IMR-90 (cell line): ENCODE measurements around the gene ANKFY1. TPM values are rescaled to one million over a fixed set of nuclear protein-coding genes. Genes with fewer than 3 reads are reported as not detected.

Experiments
- ATAC-seq: fragments of 200-7000 bp; cut with Tn5 transposase; 2 replicates; pipeline ENCODE4 v1.9.1; 2020; ENCODE audit warnings: low read depth, mild to moderate bottlenecking, moderate library complexity
- BruUV-seq: library from RNA; stranded (reverse); fragments of 400-500 nt; replicated peaks from 2 replicates; lab custom pipeline; 2021; lab: Mats Ljungman, UMichigan
- CTCF ChIA-PET: fragments of 300-600 bp; formaldehyde crosslinking; extraction: SDS; loops from one replicate; lab custom pipeline; 2021; ENCODE audit warnings: antibody characterized with exemption; lab: Yijun Ruan, JAX
- POLR2A ChIA-PET: fragments of 300-600 bp; sonication (Branson Sonifier 250); formaldehyde crosslinking; loops from one replicate; lab custom pipeline; 2022; ENCODE audit warnings: antibody characterized with exemption; ENCODE audit not compliant: unreplicated experiment; lab: Charles Lee
- DNase-seq: peaks from one replicate; pipeline ENCODE4 v3.0.0; 2013
- H2AFZ ChIP-seq: replicated peaks from 2 replicates; pipeline ENCODE3; 2013; ENCODE audit warnings: low read length, mild to moderate bottlenecking; ENCODE audit not compliant: poor library complexity
- H2AK5ac ChIP-seq: 2 replicates; pipeline ENCODE4 v1.6.1; 2013; ENCODE audit warnings: low read depth, low read length, inconsistent platforms
- H2AK9ac ChIP-seq: replicated peaks from 2 replicates; pipeline ENCODE3; 2013; ENCODE audit warnings: mild to moderate bottlenecking, low read depth, low read length, moderate library complexity; ENCODE audit not compliant: poor library complexity
- H2BK120ac ChIP-seq: 2 replicates; pipeline ENCODE4 v1.6.1; 2013; ENCODE audit warnings: low read depth, low read length, inconsistent platforms
- H2BK15ac ChIP-seq: 3 replicates; pipeline ENCODE4 v1.6.1; 2013; ENCODE audit warnings: low read depth, low read length, inconsistent platforms
- H2BK20ac ChIP-seq: 2 replicates; pipeline ENCODE4 v1.6.1; 2013; ENCODE audit warnings: low read depth, mild to moderate bottlenecking, inconsistent platforms, low read length, moderate library complexity
- H2BK5ac ChIP-seq: 2 replicates; pipeline ENCODE4 v1.6.1; 2013; ENCODE audit warnings: mild to moderate bottlenecking, low read depth, low read length, inconsistent platforms; ENCODE audit not compliant: poor library complexity, severe bottlenecking
- H3K14ac ChIP-seq: replicated peaks from 2 replicates; pipeline ENCODE4 v1.6.1; 2013; ENCODE audit warnings: low read depth, low read length, inconsistent platforms
- H3K18ac ChIP-seq: 2 replicates; pipeline ENCODE4 v1.6.1; 2013; ENCODE audit warnings: low read depth, low read length, control low read depth
- H3K23ac ChIP-seq: 2 replicates; pipeline ENCODE4 v1.6.1; 2013; ENCODE audit warnings: low read depth, low read length, inconsistent platforms
- H3K27ac ChIP-seq: 2 replicates; pipeline ENCODE4 v1.5.1; 2013; ENCODE audit warnings: mild to moderate bottlenecking, control low read depth, low read length; ENCODE audit not compliant: insufficient read depth
- H3K27me3 ChIP-seq: 2 replicates; pipeline ENCODE4 v1.6.1; 2013; ENCODE audit warnings: low read length; ENCODE audit not compliant: control insufficient read depth, insufficient read depth
- H3K36me3 ChIP-seq: 2 replicates; pipeline ENCODE4 v1.6.1; 2013; ENCODE audit warnings: low read length, mixed read lengths; ENCODE audit not compliant: control insufficient read depth, insufficient read depth
- H3K4ac ChIP-seq: 2 replicates; pipeline ENCODE4 v1.6.1; 2013; ENCODE audit warnings: low read depth, low read length, inconsistent platforms
- H3K4me1 ChIP-seq: 2 replicates; pipeline ENCODE4 v1.6.1; 2013; ENCODE audit warnings: low read length, mixed read lengths; ENCODE audit not compliant: control insufficient read depth, insufficient read depth
- H3K4me2 ChIP-seq: 2 replicates; pipeline ENCODE4 v1.6.1; 2013; ENCODE audit warnings: low read depth, mild to moderate bottlenecking, control low read depth, low read length, moderate library complexity
- H3K4me3 ChIP-seq: 2 replicates; pipeline ENCODE4 v1.5.1; 2013; ENCODE audit warnings: low read depth, mild to moderate bottlenecking, control low read depth, low read length, moderate library complexity; ENCODE audit not compliant: insufficient read depth
- H3K56ac ChIP-seq: 2 replicates; pipeline ENCODE4 v1.6.1; 2013; ENCODE audit warnings: low read length, inconsistent platforms; ENCODE audit not compliant: insufficient read depth; ENCODE audit errors: extremely low read depth
- H3K79me1 ChIP-seq, 2 experiments: 2 replicates each; pipeline ENCODE4 v1.6.1; 2013; ENCODE audit warnings: low read length in 2 of 2, inconsistent platforms in 1 of 2, low read depth in 1 of 2
- H3K9ac ChIP-seq: 2 replicates; pipeline ENCODE4 v1.6.1; 2013; ENCODE audit warnings: low read depth, low read length, control low read depth
- H3K9me1 ChIP-seq: 2 replicates; pipeline ENCODE4 v1.6.1; 2013; ENCODE audit warnings: low read length, inconsistent platforms; ENCODE audit not compliant: insufficient read depth
- H3K9me3 ChIP-seq: 2 replicates; pipeline ENCODE4 v1.6.1; 2013; ENCODE audit warnings: low read length; ENCODE audit not compliant: control insufficient read depth, insufficient read depth
- H4K20me1 ChIP-seq: 2 replicates; pipeline ENCODE4 v1.6.1; 2013; ENCODE audit warnings: low read length, inconsistent platforms; ENCODE audit not compliant: insufficient read depth
- H4K5ac ChIP-seq: 2 replicates; pipeline ENCODE4 v1.6.1; 2013; ENCODE audit warnings: mild to moderate bottlenecking, low read depth, low read length, control low read depth
- H4K8ac ChIP-seq, 2 experiments: 2 replicates each; pipeline ENCODE4 v1.6.1; 2013; ENCODE audit warnings: low read depth in 2 of 2, low read length in 2 of 2, control low read depth in 1 of 2, inconsistent platforms in 1 of 2
- H4K91ac ChIP-seq: 2 replicates; pipeline ENCODE4 v1.6.1; 2013; ENCODE audit warnings: low read depth, low read length, inconsistent platforms; ENCODE audit not compliant: insufficient read depth
- BHLHE40 ChIP-seq: fragments of 150-350 bp; IDR thresholded peaks from 2 replicates; pipeline ENCODE4 v1.6.1; 2016; ENCODE audit warnings: mild to moderate bottlenecking, low read depth, low read length
- MAFK ChIP-seq: IDR thresholded peaks from 2 replicates; pipeline ENCODE4 v1.6.1; 2012; ENCODE audit warnings: low read depth, low read length, improper control_type of control experiment
- MXI1 ChIP-seq: IDR thresholded peaks from 2 replicates; pipeline ENCODE4 v1.6.1; 2012; ENCODE audit warnings: low read depth, mild to moderate bottlenecking, low read length, moderate library complexity, borderline replicate concordance
- NFE2L2 ChIP-seq: fragments of 150-350 bp; IDR thresholded peaks from 2 replicates; pipeline ENCODE4 v1.6.1; 2016; ENCODE audit warnings: low read depth, mild to moderate bottlenecking, low read length
- POLR2A ChIP-seq: IDR thresholded peaks from 2 replicates; pipeline ENCODE4 v1.6.1; 2012; ENCODE audit warnings: mild to moderate bottlenecking, low read depth, low read length
- RCOR1 ChIP-seq: IDR thresholded peaks from 2 replicates; pipeline ENCODE4 v1.6.1; 2012; ENCODE audit warnings: mild to moderate bottlenecking, low read length, improper control_type of control experiment; ENCODE audit not compliant: insufficient replicate concordance
- RFX5 ChIP-seq: IDR thresholded peaks from 2 replicates; pipeline ENCODE4 v1.8.0; 2012; ENCODE audit warnings: low read depth, mild to moderate bottlenecking, low read length, moderate library complexity
- dilution Hi-C: fragments of 300-500 bp; cut with HindIII; formaldehyde crosslinking; loops from one replicate; pipeline ENCODE4 v1.14.3; 2018; ENCODE audit warnings: low sequenced_read_pairs; ENCODE audit not compliant: unreplicated experiment
- in situ Hi-C: fragments of 300-500 bp; cut with MboI; formaldehyde crosslinking; loops from 3 replicates; pipeline ENCODE4 v1.14.3; 2019; ENCODE audit warnings: low sequenced_read_pairs, inconsistent platforms, mixed read lengths
- intact Hi-C: fragments of 100-400 bp; cut with micrococcal nuclease; formaldehyde crosslinking; loops from 2 replicates; pipeline ENCODE4 v1.10.0; 2022
- polyA plus RNA-seq, 3 experiments: library from polyadenylated mRNA; depleted of rRNA; stranded (reverse); fragments of >200 nt; gene quantifications; 2 replicates each; pipeline ENCODE4 v1.2.3, GENCODE V29; 2012; ENCODE audit warnings: low replicate concordance in 1 of 3
- total RNA-seq: library from RNA; depleted of rRNA; stranded (reverse); fragments of >200 nt; gene quantifications from 2 replicates; pipeline ENCODE4 v1.2.3, GENCODE V29; 2012
- TF ChIP-seq, protein P1 (sequence below): fragments of 150-350 bp; IDR thresholded peaks from 2 replicates; pipeline ENCODE4 v1.6.1; 2017; ENCODE audit warnings: mild to moderate bottlenecking, antibody characterized with exemption, low read length, low read depth

The ANKFY1 gene
- total and polyA plus RNA-seq, 2 of the 4 experiments (the other 2 are of a cell fraction): 32.3 to 48.9 TPM

GRCh38 chr17:4234401-4234800, 29.4 kb downstream of the ANKFY1 start:
- Histone ChIP-seq H2BK5ac (no peak overlapping the region), H4K20me1 (peaks cover 31% of the 10 kb centered on the region), H3K79me1 (peaks cover 12 to 48% of the 10 kb centered on the region in 2 experiments), H3K27ac (no peak overlapping the region), H2BK120ac (no peak overlapping the region), H2AFZ (no peak overlapping the region), H3K9ac (no peak overlapping the region), H4K91ac (no peak overlapping the region), H4K8ac (no peak overlapping the region), H2AK9ac (no peak overlapping the region), H3K4ac (no peak overlapping the region), H3K27me3 (no peaks in the 10 kb centered on the region), H4K5ac (no peak overlapping the region), H2BK20ac (no peak overlapping the region), H3K14ac (no peak overlapping the region), H2BK15ac (no peak overlapping the region), H2AK5ac (no peak overlapping the region), H3K9me1 (peaks cover 19% of the 10 kb centered on the region), H3K36me3 (peaks cover 13% of the 10 kb centered on the region), H3K56ac (no peak overlapping the region), H3K4me2 (no peak overlapping the region), H3K23ac (no peak overlapping the region), H3K18ac (no peak overlapping the region), H3K4me1 (peaks cover 18% of the 10 kb centered on the region), H3K4me3 (no peak overlapping the region), H3K9me3 (no peaks in the 10 kb centered on the region)
- ATAC-seq: no peak
- no TSS peak for BruUV-seq
- intact Hi-C loops: loop anchor here (5.0 kb wide), 1 partner anchor 133 kb away; the partner anchor contains the start of gene UBE2G1
- in situ Hi-C loops: no loop called here
- ChIA-PET POLR2A (no interaction called here), CTCF (no interaction called here)
- dilution Hi-C loops: no loop called here
- DNase-seq: peak; percentile 31
- TF ChIP-seq BHLHE40 (no peak), MAFK (no peak), POLR2A (no peak), RCOR1 (no peak), RFX5 (no peak), MXI1 (no peak), NFE2L2 (no peak)
- TF ChIP-seq, protein P1, sequence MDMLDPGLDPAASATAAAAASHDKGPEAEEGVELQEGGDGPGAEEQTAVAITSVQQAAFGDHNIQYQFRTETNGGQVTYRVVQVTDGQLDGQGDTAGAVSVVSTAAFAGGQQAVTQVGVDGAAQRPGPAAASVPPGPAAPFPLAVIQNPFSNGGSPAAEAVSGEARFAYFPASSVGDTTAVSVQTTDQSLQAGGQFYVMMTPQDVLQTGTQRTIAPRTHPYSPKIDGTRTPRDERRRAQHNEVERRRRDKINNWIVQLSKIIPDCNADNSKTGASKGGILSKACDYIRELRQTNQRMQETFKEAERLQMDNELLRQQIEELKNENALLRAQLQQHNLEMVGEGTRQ: no peak
